Posterior vena cava (tissue), 2 donors: ENCODE results near the gene CCDC33. TPM values are rescaled to one million over a fixed set of nuclear protein-coding genes. Genes with fewer than 3 reads are reported as not detected.
A peak's percentile ranks its signal among the peaks of the same experiment; 100 is the strongest.

Experiments
- DNase-seq: peaks from one replicate; pipeline ENCODE4 v3.0.0-alpha.2; 2020; ENCODE audit warnings: low spot score
- intact Hi-C, 2 donors: fragments of 100-400 bp; cut with DNase I; formaldehyde crosslinking; loops; one replicate each; pipeline versions ENCODE4 v1.14.1 to v1.14.2; 2022 to 2023
- total RNA-seq, 2 donors: library from RNA; stranded (reverse); fragmentation: NEBNext Ultra II Directional; extraction: Animal tissue kit (Norgen Biotek cat#: 25700); gene quantifications; one replicate each; pipeline ENCODE4 v1.2.1, GENCODE V29; 2021
- donor health status: DM: yes; HTN: yes; CAD: no.
- donor health status: DM: yes; HTN: yes; CAD: no.

CCDC33 gene
- total RNA-seq, 2 donors from 2014 or later: not detected

DNA sequence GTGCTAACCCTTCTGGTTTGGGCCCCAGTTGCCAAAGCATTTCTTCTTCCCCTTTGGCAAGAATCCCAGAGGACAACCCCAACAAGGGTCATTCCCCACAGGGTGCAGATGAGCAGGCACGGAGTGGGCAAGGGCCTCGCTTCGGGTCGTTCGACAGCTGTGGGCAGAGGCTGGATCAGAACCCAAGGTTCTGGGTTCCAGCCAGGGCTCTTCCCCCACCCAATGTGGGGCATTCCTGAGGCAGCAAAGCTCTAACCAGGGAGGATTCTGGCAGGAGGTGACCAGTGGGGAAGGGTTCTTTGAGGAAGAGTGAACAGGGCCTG, 83.0 kb downstream of the CCDC33 start:
- no peak for DNase-seq
- intact Hi-C loops: loop anchor here in 1 of 2 donors (10.0 kb wide), 1 partner anchor 334 kb away; no protein-coding TSS in a partner anchor

DNA sequence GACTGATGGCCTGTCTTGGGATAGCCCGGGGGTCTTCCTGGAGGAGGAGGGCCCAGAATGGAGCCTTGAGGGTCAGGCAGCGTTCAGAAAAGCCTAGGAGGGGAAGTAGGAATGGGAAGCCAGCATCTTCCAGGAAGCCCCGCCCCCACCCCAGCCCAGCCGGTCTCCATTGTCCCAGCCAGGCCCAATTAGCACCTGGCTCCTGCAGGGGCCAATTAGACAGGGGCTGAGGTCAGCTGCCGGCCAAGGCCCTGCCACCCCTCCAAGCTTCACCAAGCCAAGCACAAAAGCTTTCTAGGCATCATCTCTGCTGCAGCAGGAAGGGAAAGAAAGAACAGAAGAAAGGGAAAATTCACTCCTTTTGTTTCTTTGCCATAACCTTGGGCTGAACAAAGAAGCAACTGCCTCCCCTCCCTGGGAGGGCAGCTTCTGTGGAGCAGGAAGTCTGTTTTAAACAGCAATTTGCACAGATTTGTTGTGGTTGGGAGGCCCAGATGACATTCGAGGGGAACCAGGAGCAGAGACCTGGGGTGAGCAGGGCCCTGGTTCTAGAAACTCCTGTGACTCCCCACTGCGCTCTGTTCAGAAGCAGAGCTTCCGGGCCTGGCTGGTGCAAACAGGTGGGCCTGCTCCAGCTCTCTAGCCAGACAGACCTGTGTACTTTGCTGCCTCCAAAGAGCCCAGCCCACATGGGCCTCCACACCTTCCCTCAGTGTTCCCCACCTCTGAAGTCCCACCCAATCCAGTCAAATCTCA, 83.6 kb downstream of the CCDC33 start:
- intact Hi-C loops: loop anchor here in 1 of 2 donors (5.0 to 10.0 kb wide), 3 partner anchors 192 to 335 kb away; no protein-coding TSS in a partner anchor
- no peak for DNase-seq

DNA sequence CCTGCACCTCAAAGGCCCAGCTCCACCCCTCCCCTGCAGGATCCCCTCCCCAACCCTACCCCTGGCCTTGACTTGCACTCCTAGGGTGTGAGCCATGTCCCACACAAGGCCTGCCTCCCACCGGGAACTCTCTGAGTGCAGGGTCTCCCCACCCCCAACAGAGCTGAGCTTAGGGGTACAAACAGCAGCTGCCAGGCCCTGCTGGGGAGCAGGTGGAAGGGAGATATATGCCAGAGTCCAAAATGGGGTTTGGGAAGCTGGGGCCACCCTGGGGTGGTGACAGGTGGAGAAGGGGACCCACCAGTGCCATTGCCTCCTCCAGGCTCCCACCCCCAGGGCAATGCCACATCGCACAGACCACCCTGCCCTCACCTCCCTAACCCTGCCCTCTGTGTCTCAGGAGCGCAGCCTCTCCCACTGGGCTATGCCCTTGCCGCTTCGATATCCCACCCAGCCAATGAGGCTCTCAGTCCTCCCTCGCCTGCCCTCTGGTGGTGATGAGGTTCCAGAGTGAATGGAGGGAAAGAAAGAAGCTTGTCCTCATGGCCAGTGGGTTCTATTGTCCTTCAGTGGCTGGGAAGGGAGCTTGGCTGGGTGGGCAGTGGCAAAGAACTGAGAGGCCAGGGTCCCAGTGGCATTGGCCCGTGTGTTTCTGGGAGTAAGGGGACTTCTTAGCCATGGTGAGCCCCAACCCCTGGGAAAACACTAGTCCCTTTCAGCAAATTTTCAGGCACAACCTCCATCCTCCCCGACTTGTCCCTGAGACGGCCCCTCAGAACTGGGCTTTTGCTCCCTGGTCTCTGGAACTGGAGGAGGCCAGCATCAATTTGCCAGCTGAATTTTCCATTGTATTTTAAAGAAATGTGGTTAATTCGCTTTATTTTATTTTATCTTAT, 84.5 kb downstream of the CCDC33 start:
- no peak for DNase-seq
- intact Hi-C loops: loop anchor here in 1 of 2 donors (5.0 kb wide), 2 partner anchors 193 to 268 kb away; no protein-coding TSS in a partner anchor

DNA sequence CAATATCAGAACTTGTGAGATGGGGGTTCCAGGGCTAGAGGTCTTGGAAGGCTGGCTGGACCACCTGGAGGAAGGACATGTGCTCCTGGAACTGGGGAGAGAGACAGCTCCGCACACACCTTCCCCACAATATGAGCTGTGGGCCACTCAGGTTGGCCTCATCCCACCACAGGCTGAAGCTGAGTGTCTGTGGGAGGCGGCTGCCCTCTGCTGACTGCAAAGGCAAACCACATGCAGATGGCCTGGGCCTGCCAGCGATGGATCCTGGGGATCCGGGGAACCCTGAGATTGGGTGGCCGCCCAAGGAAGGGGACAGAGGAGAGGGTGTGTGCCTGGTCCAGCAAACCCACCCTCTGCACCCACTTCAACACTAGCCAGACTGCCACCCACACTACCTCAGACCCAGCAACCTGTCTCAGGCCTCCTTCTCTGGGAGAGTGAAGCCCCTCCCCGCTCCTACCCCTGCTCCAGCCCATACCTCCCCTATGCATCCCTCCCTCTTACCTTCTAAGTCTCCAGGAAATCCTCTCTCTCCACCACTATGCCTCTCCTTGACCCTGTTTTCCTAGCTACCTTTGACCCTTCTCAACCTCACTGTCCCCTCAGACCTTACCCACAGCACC, 86.5 kb downstream of the CCDC33 start:
- intact Hi-C loops: loop anchor here in 1 of 2 donors (5.0 kb wide), 2 partner anchors 195 to 270 kb away; no protein-coding TSS in a partner anchor
- peak; percentile 89 for DNase-seq

DNA sequence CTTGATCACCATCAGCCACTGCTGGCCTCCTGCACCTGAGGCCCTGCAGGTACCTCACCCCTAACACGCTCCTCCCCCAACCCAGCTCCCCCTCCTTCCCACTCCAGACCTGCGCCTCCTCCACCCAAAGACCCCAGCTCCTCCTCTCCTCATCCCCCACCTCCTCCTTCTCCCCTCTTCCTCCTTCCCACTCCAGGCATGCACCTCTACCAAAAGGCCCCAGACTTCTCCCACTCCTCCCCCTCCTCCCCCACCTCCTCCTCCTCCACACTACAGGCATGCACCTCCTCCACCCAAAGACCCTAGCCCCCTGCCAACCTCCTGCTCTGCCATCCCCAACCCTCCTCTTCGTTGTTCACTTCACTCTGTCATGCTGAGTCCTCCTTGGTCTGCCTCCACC, 88.6 kb downstream of the CCDC33 start:
- intact Hi-C loops: loop anchor here in 1 of 2 donors (5.0 kb wide), 2 partner anchors 197 to 272 kb away; no protein-coding TSS in a partner anchor
- DNase-seq: no peak

DNA sequence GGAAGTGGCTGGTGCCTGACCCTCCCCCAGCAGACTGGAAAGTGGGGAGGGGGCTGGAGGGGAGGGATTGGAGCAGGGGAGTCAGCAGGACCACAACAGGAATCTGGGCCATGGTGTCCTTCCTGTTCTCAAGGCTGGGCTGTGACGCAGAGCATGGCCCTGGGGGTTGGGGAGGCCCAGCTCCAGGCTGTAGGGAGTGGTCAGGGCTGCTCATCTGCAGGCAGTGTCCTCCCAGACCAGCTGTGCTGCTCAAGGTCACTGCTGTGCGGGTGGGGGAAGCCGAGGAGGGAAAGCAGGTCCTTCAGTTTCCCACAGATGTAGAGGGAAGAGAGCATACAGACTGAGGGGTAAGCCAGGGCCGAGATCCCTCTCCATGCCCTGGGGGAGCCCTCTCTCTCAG, 90.6 kb downstream of the CCDC33 start:
- intact Hi-C loops: no loop called here
- no peak for DNase-seq

DNA sequence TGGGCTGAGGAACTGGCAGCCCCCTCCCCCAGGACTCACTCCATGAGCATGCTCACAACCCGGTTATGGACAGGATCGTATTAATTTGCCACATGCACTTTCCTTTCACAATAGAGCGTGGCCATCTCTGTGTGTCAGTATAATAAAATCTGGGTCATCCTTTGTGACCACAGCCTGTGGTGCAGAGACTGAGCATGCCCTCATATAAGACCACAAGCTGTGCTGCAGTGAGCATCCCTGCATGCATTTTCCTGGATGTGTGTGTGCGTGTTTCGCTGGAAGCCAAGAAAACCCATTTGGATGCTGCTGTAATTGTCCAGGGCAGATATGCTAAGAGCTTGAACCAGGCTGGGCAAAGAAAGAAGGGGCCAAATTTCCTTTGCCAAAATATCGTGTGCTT, 91.6 kb downstream of the CCDC33 start:
- intact Hi-C loops: no loop called here
- no peak for DNase-seq

DNA sequence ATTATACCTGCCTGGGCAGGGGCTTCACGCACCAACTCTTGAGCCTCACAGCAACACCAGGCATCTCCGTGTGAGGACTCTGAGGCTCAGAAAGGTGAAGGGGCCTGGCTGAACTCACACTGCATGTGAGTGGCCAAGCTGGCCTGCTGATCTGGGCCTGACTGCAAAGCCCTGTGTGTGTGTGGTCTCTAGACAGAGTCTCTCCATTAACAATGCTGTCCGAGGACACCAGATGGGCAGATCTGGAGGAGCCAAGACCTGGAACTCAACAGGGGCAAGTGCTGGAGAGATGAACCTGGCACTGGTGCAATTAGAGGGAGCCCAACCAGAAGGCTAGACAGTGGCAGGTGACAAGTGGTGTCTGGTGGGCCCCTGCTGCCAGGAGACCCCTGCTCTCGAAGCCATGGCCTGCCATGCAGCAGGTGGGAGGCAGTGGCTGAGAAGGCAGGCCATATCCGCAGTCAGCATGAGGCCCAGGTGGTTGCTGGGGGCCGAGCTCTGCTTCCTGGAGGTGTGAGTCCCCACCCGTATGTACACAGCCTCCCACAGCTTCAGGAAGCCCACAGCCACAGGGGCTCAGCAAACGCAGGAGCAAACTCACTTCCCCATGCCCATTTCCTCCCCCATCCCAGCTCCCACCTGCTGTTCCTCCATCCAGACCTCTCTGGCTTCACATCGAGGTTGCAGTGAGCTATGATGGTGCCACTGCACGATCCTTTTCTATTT, 92.4 kb downstream of the CCDC33 start:
- intact Hi-C loops: no loop called here
- no peak for DNase-seq

DNA sequence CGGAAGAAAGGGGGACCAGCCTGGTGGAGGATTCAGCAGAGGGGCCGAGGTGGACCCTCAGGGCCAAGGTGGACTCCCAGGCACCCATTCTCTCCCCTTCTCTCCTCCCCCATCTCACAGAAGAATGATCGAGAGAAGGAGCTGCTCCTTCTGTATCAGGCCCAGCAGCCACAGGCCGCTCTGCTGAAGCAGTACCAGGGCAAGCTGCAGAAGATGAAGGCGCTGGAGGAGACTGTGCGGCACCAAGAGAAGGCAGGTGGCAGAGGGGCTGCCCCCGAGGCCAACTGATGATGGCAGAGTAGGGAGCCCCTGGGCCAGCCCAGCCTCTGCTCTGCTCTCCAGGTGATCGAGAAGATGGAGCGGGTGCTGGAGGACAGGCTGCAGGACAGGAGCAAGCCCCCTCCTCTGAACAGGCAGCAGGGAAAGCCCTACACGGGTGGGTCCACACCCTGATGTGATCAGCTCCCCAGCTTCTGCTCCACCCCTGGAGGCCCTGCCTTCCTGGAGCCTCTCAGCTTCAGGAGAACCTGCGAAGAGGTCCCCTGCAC, 94.8 kb downstream of the CCDC33 start:
- intact Hi-C loops: no loop called here
- DNase-seq: no peak

DNA sequence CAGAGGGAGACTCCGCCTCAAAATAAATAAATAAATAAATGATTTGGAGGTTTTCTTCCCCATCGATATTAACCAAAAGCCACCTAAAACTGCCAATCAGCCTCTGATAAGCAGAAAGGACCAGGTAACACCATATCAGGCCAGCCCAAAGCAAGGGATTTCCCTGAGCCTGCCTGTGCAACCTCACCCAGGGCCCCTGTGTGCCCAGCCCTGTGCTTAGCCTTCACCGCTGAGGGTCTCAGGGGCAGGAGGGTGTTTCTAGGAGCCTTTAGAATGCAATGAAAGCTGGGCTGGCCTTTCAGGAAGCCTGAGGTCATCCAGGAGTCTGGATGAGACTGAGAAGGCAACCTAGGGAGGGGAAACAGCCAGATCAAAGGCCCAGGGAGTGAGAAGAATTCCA, 95.9 kb downstream of the CCDC33 start:
- DNase-seq: peak; percentile 32
- intact Hi-C loops: no loop called here

DNA sequence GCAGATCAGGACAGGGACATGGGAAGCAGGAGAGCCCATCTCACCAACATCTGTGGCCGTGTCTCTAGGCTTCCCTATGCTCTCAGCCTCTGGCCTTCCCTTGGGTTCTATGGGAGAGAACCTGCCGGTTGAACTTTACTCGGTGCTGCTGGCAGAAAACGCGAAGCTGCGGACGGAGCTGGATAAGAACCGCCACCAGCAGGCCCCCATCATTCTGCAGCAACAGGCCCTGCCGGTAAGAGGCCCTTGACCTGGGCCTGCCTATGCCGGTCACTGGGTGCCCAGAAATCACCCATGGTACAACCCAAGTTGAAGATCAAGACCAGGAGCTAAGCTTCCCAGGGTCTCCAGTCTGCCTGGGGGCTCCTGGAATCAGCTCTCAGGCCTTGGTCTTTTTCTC, 96.5 kb downstream of the CCDC33 start:
- peak; percentile 51 for DNase-seq
- intact Hi-C loops: no loop called here

DNA sequence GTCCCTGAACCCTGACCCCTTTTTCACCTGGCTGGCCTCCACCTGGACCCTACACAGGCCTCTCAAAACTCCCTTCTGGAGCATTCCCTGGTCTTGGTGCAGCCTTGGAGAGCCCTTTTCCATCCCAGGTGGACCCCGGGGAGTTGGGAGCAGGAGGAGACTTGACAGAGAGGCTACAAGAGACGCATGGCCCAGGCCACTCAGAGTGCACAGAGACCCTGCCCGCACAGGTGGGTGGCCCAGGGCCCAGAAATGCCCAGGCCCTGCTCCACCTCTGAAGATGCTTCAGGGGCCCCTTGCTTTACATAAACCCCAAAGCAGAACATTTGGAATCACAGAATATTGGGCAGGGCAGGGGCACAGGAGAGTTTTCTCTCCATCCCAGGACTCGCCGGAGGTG, 97.0 kb downstream of the CCDC33 start:
- intact Hi-C loops: no loop called here
- peak; percentile 49 for DNase-seq

DNA sequence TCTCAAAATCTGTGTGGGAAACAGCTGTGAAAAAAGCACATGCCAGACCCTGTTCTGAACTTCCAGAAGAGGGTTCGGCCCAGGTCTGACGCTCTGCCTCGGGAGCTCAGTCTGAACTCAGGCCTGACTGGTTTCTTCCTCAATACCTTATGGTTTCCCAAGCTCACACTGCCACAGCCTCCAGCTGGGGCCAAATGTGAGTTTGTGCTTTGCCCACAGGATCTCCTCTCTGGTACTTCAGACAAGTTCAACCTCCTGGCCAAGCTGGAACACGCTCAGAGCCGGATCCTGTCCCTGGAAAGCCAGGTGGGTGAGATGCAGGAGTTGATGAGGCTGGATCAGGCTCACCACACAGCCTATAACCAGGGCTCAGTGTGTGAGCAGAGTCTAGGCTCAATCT, 97.5 kb downstream of the CCDC33 start:
- intact Hi-C loops: no loop called here
- DNase-seq: peak; percentile 52

DNA sequence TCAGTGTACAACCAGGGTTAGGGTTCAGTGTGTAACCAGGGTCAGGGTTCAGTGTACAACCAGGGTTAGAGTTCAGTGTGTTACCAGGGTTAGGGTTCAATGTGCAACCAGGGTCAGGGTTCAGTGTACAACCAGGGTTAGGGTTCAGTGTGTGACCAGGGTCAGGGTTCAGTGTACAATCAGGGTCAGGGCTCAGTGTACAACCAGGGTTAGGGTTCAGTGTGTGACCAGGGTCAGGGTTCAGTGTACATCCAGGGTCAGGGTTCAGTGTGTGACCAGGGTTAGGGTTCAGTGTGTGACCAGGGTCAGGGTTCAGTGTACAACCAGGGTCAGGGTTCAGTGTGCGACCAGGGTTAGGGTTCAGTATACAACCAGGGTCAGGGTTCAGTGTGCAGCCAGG, 98.0 kb downstream of the CCDC33 start:
- peak; percentile 8 for DNase-seq
- intact Hi-C loops: no loop called here

DNA sequence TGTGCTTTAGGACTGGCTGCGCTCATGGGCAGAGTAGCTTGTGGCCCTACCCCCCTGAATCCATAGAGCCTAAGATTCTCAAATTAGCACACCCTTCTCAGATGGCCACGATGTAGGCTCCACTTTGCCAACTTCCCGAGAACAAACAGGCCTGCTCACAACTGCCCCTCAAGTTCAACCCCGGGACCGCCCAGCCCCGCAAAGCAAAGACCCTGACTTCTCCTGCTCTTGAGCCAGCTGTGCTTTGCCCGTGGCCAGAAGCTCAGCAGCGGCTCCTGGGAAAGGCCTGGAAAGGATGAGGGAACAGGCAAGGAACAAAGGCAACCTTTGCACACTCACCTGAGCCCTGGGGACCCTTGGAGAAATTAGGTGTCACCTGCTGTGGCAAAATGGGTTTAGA, 99.3 kb downstream of the CCDC33 start:
- peak; percentile 60 for DNase-seq
- intact Hi-C loops: no loop called here

DNA sequence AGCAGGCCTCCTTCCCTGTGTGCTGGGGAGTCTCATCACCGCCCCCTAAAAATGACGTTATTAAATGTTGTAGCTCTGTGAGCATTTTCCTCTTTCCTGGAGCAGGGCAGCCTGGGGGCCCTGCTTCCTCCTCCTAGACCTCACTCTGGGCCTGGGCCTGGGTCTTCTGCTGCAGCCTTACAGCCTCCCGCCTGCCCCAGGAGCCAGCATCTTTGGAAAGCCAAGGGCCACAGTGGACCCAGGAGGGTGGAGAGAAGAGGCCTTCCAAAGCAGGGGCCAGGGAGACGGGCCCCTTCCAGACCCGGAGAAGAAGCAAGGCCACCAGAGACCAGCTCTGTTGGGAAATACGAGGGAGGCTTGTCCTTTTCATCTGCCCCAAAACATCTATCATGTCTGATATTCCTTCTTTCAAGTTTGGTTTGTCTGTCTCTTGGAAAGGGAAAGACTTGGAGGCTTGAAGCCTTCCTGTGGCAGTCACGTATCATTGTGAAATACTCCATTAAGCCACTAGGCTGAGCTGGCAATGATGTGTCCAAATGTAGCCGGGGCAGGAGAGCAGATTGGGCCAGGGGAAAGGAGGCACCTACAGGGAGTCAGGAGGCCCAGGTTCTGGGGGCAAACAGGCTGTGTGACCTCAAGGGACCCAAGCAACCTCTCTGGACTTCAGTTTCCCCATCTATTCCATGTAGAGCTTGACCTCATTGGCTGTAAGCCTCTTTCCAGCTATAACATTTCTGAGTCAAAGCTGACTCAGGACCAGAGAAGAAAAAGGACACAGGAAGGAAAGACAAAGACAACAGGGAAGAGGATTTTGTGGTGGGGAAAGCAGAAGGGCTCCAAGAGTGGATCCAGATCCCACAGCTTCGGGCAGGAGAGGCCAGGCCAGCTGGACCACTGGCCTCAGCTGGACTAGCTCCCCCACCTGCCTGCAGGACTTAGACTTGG, 100.2 kb downstream of the CCDC33 start:
- DNase-seq: peak; percentile 55
- intact Hi-C loops: no loop called here

DNA sequence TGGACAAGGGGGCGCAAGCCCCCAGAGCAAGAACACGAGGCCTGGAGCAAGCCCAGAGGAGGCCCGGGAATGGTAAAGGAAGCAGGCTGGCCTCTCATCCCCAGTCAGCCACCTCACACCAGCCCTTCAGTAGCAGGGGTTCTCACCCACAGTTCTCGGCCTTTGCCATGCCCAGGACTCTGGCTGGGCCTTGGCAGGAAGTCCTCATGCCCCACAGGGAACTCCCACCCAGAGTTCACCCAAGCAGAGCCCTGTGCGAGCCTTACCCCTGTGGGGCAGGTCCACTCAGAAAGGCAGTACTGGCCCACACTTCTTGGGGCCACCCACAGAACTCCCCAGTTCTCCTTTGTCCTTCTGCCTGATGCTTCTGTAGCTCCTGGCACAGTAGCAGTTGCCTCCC, 101.0 kb downstream of the CCDC33 start:
- DNase-seq: peak; percentile 69
- intact Hi-C loops: no loop called here
